Esophagus squamous epithelium (tissue), 5 donors: ENCODE data around the gene DUSP22. TPM values are rescaled to one million over a fixed set of nuclear protein-coding genes. Genes with fewer than 3 reads are reported as not detected.
"Not testable (repeated sequence)": the region's sequence is repeated elsewhere in the genome, so short reads cannot be mapped to it uniquely, and the experiment has no call there.

Source experiments
- DNase-seq: peaks from one replicate; lab custom pipeline; 2025; lab: John Stamatoyannopoulos, UW
- H3K27ac ChIP-seq, 4 donors: fragments of 200-600 bp; sonication (generic); one replicate each; pipeline ENCODE4 v1.5.1; 2016 to 2019; ENCODE audit warnings: mild to moderate bottlenecking in 1 of 4
- H3K27me3 ChIP-seq, 4 donors: fragments of 200-600 bp; sonication (generic); 1 replicate in 3 of 4; 2 replicates in 1 of 4; pipeline versions ENCODE4 v1.5.1 to v1.6.0; 2017 to 2021; ENCODE audit warnings: antibody characterized with exemption in 1 of 4
- H3K36me3 ChIP-seq, 3 donors: fragments of 200-600 bp; sonication (generic); one replicate each; pipeline ENCODE4 v1.5.1; 2016 to 2019
- H3K4me1 ChIP-seq, 3 donors: fragments of 200-600 bp; sonication (generic); one replicate each; pipeline ENCODE4 v1.5.1; 2017 to 2019
- H3K4me3 ChIP-seq, 4 donors: fragments of 200-600 bp; sonication (generic); 1 replicate in 3 of 4; 2 replicates in 1 of 4; pipeline ENCODE4 v1.5.1; 2016 to 2019; ENCODE audit warnings: mild to moderate bottlenecking in 2 of 4, moderate library complexity in 1 of 4
- H3K9me3 ChIP-seq, 3 donors: fragments of 200-600 bp; sonication (generic); one replicate each; pipeline ENCODE4 v1.5.1; 2016 to 2019
- CTCF ChIP-seq, 6 experiments: fragments of 450-650 bp in 4 of 6; fragments of 200-600 bp in 2 of 6; sonication (generic) in 2 of 6; IDR thresholded peaks; one replicate each; pipeline ENCODE4 v1.5.1; 2016 to 2019; ENCODE audit warnings: antibody characterized with exemption in 6 of 6, mild to moderate bottlenecking in 4 of 6, moderate library complexity in 4 of 6
- POLR2A ChIP-seq, 4 donors: fragments of 450-650 bp; IDR thresholded peaks; one replicate each; pipeline ENCODE4 v1.6.1; 2017; ENCODE audit warnings: antibody characterized with exemption in 4 of 4, mild to moderate bottlenecking in 4 of 4, moderate library complexity in 3 of 4
- WGBS, 2 donors: methylation state at CpG; one replicate each; pipeline ENCODE4 v1.1.5; 2018; 5-methylcytosine and 5-hydroxymethylcytosine counted together
- intact Hi-C: fragments of 100-400 bp; cut with DNase I; formaldehyde crosslinking; loops from one replicate; pipeline ENCODE4 v1.15.0; 2022
- total RNA-seq, 4 donors: library from RNA; depleted of rRNA; stranded (reverse); fragments of >200 nt; gene quantifications; one replicate each; pipeline ENCODE4 v1.1.0, GENCODE V29; 2016
- donor health status: DM: yes; HTN: yes; CAD: no.

DUSP22 gene
- total RNA-seq, 4 donors from 2014 or later = 34.2 to 54.6 (median 45.2) TPM

GRCh38 chr6:370555-370954 is 78.3 kb downstream of the DUSP22 start:
- no peaks in the 10 kb centered on the region for H3K36me3 ChIP-seq
- no peaks in the 10 kb centered on the region for H3K9me3 ChIP-seq
- intact Hi-C loops = no loop called here
- DNase-seq = no peak
- no peak overlapping the region for H3K27ac ChIP-seq
- no peaks in the 10 kb centered on the region for H3K4me1 ChIP-seq
- H3K4me3 ChIP-seq = no peak overlapping the region
- TF ChIP-seq POLR2A (IDR thresholded peaks at IDR 0.05) (no peak), CTCF (IDR thresholded peaks at IDR 0.05) (no peak)
- H3K27me3 ChIP-seq = peaks cover 0 to 81% (median 2%) of the 10 kb centered on the region in 4 donors
- WGBS, 2 donors = 66 to 72% methylated on average over 6 of the region's 6 CpGs

- H3K36me3 ChIP-seq, H3K4me3 ChIP-seq, H3K27ac ChIP-seq, H3K4me1 ChIP-seq, H3K9me3 ChIP-seq, intact Hi-C loops, DNase-seq: not testable (repeated sequence)
- peaks cover 0 to 89% (median 2%) of the 10 kb centered on the region in 4 donors for H3K27me3 ChIP-seq
- WGBS, 2 donors = 68 to 80% methylated on average over 2 of the region's 2 CpGs
Measured at GRCh38 chr6:371851-372250, 79.6 kb downstream of the DUSP22 start.

- H3K27ac ChIP-seq = no peak overlapping the region
- TF ChIP-seq CTCF (IDR thresholded peaks at IDR 0.05) (no peak), POLR2A (IDR thresholded peaks at IDR 0.05) (no peak)
- no peak overlapping the region for H3K4me3 ChIP-seq
- no peaks in the 10 kb centered on the region for H3K36me3 ChIP-seq
- no peak for DNase-seq
- 59 to 68% methylated on average over 16 of the region's 16 CpGs for WGBS, 2 donors
- no peaks in the 10 kb centered on the region for H3K4me1 ChIP-seq
- peaks cover 0 to 91% (median 2%) of the 10 kb centered on the region in 4 donors for H3K27me3 ChIP-seq
- intact Hi-C loops = no loop called here
- H3K9me3 ChIP-seq = no peaks in the 10 kb centered on the region
Measured at GRCh38 chr6:372336-372911, 80.1 kb downstream of the DUSP22 start.

- no peaks in the 10 kb centered on the region for H3K4me1 ChIP-seq
- intact Hi-C loops = no loop called here
- TF ChIP-seq CTCF (IDR thresholded peaks at IDR 0.05) (no peak), POLR2A (IDR thresholded peaks at IDR 0.05) (no peak)
- 69 to 88% methylated on average over 8 of the region's 8 CpGs for WGBS, 2 donors
- DNase-seq = no peak
- H3K9me3 ChIP-seq = no peaks in the 10 kb centered on the region
- H3K27me3 ChIP-seq = peaks cover 0 to 91% (median 2%) of the 10 kb centered on the region in 4 donors
- H3K27ac ChIP-seq = no peak overlapping the region
- no peaks in the 10 kb centered on the region for H3K36me3 ChIP-seq
- no peak overlapping the region for H3K4me3 ChIP-seq
Measured at GRCh38 chr6:373031-373430, 80.7 kb downstream of the DUSP22 start.

- no peak for DNase-seq
- intact Hi-C loops = no loop called here
- TF ChIP-seq CTCF (IDR thresholded peaks at IDR 0.05) = peak in 2 of 6 experiments; percentile 4 to 15
- no peak for TF ChIP-seq POLR2A (IDR thresholded peaks at IDR 0.05)
Measured at GRCh38 chr6:373773-374724, 81.8 kb downstream of the DUSP22 start.

More at GRCh38 chr6:373773-374724, 81.8 kb downstream of the DUSP22 start:
- no peak overlapping the region for H3K4me3 ChIP-seq
- no peaks in the 10 kb centered on the region for H3K9me3 ChIP-seq
- WGBS, 2 donors = 68 to 75% methylated on average over 25 to 26 of the region's 26 CpGs
- H3K4me1 ChIP-seq = peaks cover 0 to 5% (median 0%) of the 10 kb centered on the region in 3 donors
- no peaks in the 10 kb centered on the region for H3K36me3 ChIP-seq
- H3K27ac ChIP-seq = no peak overlapping the region
- H3K27me3 ChIP-seq = peaks cover 0 to 91% (median 2%) of the 10 kb centered on the region in 4 donors
